Stomach (tissue), 9 donors: ENCODE measurements around the gene ATP2B2. TPM values are rescaled to one million over a fixed set of nuclear protein-coding genes. Genes with fewer than 3 reads are reported as not detected.

Experiments used
- DNase-seq, 2 donors: peaks; one replicate each; pipeline versions ENCODE4 v3.0.0 to v3.0.0-alpha.2; 2013 to 2019
- H3K27ac ChIP-seq, 5 donors: fragments of 200-600 bp in 4 of 5; sonication (generic) in 4 of 5; one replicate each; pipeline ENCODE4 v1.5.1; 2013 to 2019; ENCODE audit warnings: mild to moderate bottlenecking in 1 of 5, moderate library complexity in 1 of 5
- H3K27me3 ChIP-seq, 3 donors: fragments of 200-600 bp; sonication (generic); one replicate each; pipeline ENCODE4 v1.5.1; 2017 to 2019; ENCODE audit warnings: mixed run types in 1 of 3
- H3K36me3 ChIP-seq, 4 donors: fragments of 200-600 bp; sonication (generic); 1 replicate in 3 of 4; 2 replicates in 1 of 4; pipeline ENCODE4 v1.5.1; 2016 to 2019
- H3K4me1 ChIP-seq, 4 donors: fragments of 200-600 bp; sonication (generic); one replicate each; pipeline ENCODE4 v1.5.1; 2016 to 2019
- H3K4me3 ChIP-seq, 4 donors: fragments of 200-600 bp; sonication (generic) in 3 of 4; one replicate each; pipeline ENCODE4 v1.5.1; 2016 to 2019; ENCODE audit warnings: mild to moderate bottlenecking in 1 of 4
- H3K9me3 ChIP-seq, 4 donors: fragments of 200-600 bp; sonication (generic); one replicate each; pipeline ENCODE4 v1.5.1; 2016 to 2019
- EP300 ChIP-seq: sonication (generic); formaldehyde crosslinking; IDR thresholded peaks from one replicate; pipeline ENCODE4 v1.6.1; 2017; ENCODE audit warnings: antibody characterized with exemption
- POLR2A ChIP-seq, 4 donors: fragments of 450-650 bp; IDR thresholded peaks; one replicate each; pipeline ENCODE4 v1.6.1; 2016; ENCODE audit warnings: antibody characterized with exemption in 4 of 4, control low read depth in 2 of 4, mild to moderate bottlenecking in 1 of 4, moderate library complexity in 1 of 4
- POLR2AphosphoS5 ChIP-seq, 3 donors: sonication (generic); formaldehyde crosslinking; IDR thresholded peaks; one replicate each; pipeline ENCODE4 v1.6.1; 2016; ENCODE audit warnings: antibody characterized with exemption in 3 of 3
- WGBS, 5 donors: extraction: QIAGEN DNeasy Blood & Tissue Kit in 3 of 5; methylation state at CpG; one replicate each; pipeline versions ENCODE4 v1.1.5 to v1.1.7; 2013 to 2018; 5-methylcytosine and 5-hydroxymethylcytosine counted together
- intact Hi-C: fragments of 100-400 bp; cut with DNase I; formaldehyde crosslinking; loops from one replicate; pipeline ENCODE4 v1.15.1; 2023; ENCODE audit warnings: low total_unique reads
- polyA plus RNA-seq, 3 donors: library from polyadenylated mRNA; stranded (reverse); fragments of 200-250 nt; gene quantifications; one replicate each; pipeline ENCODE4 v1.2.3, GENCODE V29; 2013
- total RNA-seq, 5 donors: library from RNA; depleted of rRNA; stranded (reverse); fragments of >200 nt; gene quantifications; one replicate each; pipeline versions ENCODE4 v1.1.0 to v1.2.3, GENCODE V29; 2014 to 2016
- TF ChIP-seq, protein P1 (sequence below), 7 experiments: fragments of 450-650 bp in 4 of 7; fragments of 200-600 bp in 3 of 7; sonication (generic) in 3 of 7; IDR thresholded peaks; one replicate each; pipeline ENCODE4 v1.5.1; 2016 to 2019; ENCODE audit warnings: antibody characterized with exemption in 7 of 7, control low read depth in 2 of 7, mild to moderate bottlenecking in 1 of 7
- donor health status: healthy with polysubstance abuse.
- donor health status: Bipolar disorder and iron deficiency.
- donor health status: healthy.

ATP2B2 gene
- total and polyA plus RNA-seq, 8 donors = 0.03 to 0.37 TPM; not detected in 6

DNA sequence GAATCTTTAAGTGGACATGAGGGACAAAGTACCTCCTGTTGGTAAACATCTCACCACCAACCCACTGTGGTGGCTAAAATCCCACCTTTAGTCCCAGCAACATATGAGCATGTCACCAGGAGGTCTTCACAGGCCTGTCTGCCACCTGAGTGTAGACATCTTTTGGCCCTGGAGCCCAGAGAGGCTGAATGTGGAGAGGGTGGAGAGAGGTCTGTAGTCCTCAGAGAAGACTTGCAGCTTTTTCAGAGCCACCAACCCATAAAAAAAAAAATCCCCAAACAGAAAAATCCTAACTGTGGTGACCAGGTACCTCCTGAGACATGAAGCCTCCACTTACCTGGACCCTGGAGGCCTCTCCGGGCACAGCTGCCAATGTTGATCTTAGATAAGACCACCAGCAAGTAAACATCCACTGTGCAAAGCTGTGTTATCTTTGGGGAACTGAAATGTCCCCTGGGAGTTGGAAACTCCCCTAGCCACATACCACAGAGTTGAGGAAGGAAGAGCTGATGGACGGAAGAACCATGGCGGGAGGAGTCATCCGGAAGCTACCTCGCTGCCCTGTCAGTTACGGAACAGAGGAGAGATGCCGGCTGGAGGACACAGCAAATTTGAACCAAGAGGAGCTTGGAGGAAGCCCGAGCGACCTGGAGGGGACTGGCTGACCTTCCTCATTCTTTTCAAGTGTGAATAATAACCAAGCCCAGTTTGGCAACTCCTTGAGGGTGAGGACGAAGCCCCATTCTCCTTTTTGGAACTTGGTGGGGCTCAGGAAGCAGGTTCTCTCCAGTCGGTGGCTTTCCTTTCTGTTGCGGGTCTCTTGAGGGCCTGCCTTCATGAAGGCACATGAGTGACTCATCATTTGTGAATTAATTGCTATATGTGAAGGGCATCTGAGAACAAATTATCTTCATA, 212.6 kb downstream of the ATP2B2 start, which contains the start of gene GHRL:
Gene GHRL (minus strand): TSS at position 443 of the 915 bp plus-strand sequence. CDS start 2,767 bp downstream, outside the sequence.
- Histone ChIP-seq H3K36me3 (peaks cover 7 to 86% (median 44%) of the 10 kb centered on the region in 4 donors), H3K9me3 (no peaks in the 10 kb centered on the region), H3K27me3 (no peaks in the 10 kb centered on the region), H3K4me3 (no peak within 1 kb of the TSS), H3K27ac (peak within 1 kb of the TSS in 4 of 5 donors; percentile 42 to 68 (median 58)), H3K4me1 (peaks cover 0 to 31% (median 19%) of the 10 kb centered on the region in 4 donors)
- TF ChIP-seq, protein P1, sequence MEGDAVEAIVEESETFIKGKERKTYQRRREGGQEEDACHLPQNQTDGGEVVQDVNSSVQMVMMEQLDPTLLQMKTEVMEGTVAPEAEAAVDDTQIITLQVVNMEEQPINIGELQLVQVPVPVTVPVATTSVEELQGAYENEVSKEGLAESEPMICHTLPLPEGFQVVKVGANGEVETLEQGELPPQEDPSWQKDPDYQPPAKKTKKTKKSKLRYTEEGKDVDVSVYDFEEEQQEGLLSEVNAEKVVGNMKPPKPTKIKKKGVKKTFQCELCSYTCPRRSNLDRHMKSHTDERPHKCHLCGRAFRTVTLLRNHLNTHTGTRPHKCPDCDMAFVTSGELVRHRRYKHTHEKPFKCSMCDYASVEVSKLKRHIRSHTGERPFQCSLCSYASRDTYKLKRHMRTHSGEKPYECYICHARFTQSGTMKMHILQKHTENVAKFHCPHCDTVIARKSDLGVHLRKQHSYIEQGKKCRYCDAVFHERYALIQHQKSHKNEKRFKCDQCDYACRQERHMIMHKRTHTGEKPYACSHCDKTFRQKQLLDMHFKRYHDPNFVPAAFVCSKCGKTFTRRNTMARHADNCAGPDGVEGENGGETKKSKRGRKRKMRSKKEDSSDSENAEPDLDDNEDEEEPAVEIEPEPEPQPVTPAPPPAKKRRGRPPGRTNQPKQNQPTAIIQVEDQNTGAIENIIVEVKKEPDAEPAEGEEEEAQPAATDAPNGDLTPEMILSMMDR (IDR thresholded peaks at IDR 0.05) = no peak
- TF ChIP-seq POLR2AphosphoS5 (IDR thresholded peaks at IDR 0.05) = peak in 2 of 3 donors; percentile 16 to 31
- 24 to 58% (median 36%) methylated on average over 10 to 12 of the region's 12 CpGs for WGBS, 5 donors
- intact Hi-C loops = no loop called here
- DNase-seq = peak; percentile 43 to 79

- peaks cover 0 to 34% (median 19%) of the 10 kb centered on the region in 4 donors for H3K4me1 ChIP-seq
- H3K9me3 ChIP-seq = no peaks in the 10 kb centered on the region
- DNase-seq = no peak
- H3K4me3 ChIP-seq = no peak overlapping the region
- no peak for TF ChIP-seq POLR2A (IDR thresholded peaks at IDR 0.05)
- TF ChIP-seq, protein P1 (IDR thresholded peaks at IDR 0.05) = no peak
- no peak for TF ChIP-seq EP300
- TF ChIP-seq POLR2AphosphoS5 (IDR thresholded peaks at IDR 0.05) = no peak
- peaks cover 10 to 92% (median 43%) of the 10 kb centered on the region in 4 donors for H3K36me3 ChIP-seq
- 82 to 92% (median 89%) methylated on average over 6 of the region's 6 CpGs for WGBS, 5 donors
- H3K27me3 ChIP-seq = no peaks in the 10 kb centered on the region
- intact Hi-C loops = no loop called here
- H3K27ac ChIP-seq = peak overlapping the region in 1 of 5 donors; percentile 42
These were observed 213.7 kb downstream of the ATP2B2 start for GRCh38 chr3:10291641-10292040.

- no peak overlapping the region for H3K27ac ChIP-seq
- H3K4me1 ChIP-seq = peaks cover 0 to 35% (median 20%) of the 10 kb centered on the region in 4 donors
- H3K4me3 ChIP-seq = no peak overlapping the region
- no peaks in the 10 kb centered on the region for H3K9me3 ChIP-seq
- intact Hi-C loops = no loop called here
- WGBS, 5 donors = 72 to 86% (median 80%) methylated on average over 18 of the region's 18 CpGs
- TF ChIP-seq, protein P1 (IDR thresholded peaks at IDR 0.05) = no peak
- no peak for TF ChIP-seq POLR2A (IDR thresholded peaks at IDR 0.05)
- TF ChIP-seq POLR2AphosphoS5 (IDR thresholded peaks at IDR 0.05) = no peak
- TF ChIP-seq EP300 = no peak
- peaks cover 10 to 95% (median 40%) of the 10 kb centered on the region in 4 donors for H3K36me3 ChIP-seq
- no peaks in the 10 kb centered on the region for H3K27me3 ChIP-seq
- no peak for DNase-seq
These were observed 214.8 kb downstream of the ATP2B2 start for GRCh38 chr3:10290481-10291176.

DNA sequence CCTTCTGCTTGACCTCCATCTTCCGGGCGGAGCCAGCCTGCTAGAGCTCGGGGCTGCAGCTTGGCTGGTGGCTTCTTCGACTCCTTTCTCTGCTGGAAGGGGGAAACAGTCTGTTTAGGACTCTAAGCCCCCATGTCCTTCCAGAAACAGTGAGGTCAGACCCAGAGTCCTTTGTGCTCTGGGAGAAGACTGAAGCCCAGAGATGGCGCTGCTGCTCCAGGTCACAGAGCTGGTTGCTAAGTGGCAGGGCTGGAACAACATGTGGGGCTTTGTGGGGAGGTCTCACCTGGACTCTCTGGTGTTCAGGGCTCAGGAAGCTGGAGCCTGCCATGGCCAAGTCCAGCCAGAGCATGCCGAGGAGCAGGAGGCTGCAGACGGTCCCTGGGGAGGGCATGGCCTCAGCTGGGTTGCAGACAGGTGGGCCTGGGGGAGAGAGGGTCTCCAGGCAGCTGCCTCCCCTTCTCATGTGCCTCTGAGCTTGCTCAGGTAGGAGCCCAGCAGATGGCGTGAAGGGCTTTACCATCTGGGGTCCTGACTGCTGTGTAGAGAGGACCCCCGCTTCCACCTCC, 215.5 kb downstream of the ATP2B2 start:
- Histone ChIP-seq H3K4me1 (peaks cover 0 to 39% (median 23%) of the 10 kb centered on the region in 4 donors), H3K27ac (no peak overlapping the region), H3K4me3 (no peak overlapping the region), H3K36me3 (peaks cover 10 to 96% (median 40%) of the 10 kb centered on the region in 4 donors), H3K27me3 (no peaks in the 10 kb centered on the region), H3K9me3 (no peaks in the 10 kb centered on the region)
- WGBS, 5 donors = 87 to 93% (median 90%) methylated on average over 8 to 9 of the region's 9 CpGs
- TF ChIP-seq EP300 = no peak
- no peak for TF ChIP-seq POLR2A (IDR thresholded peaks at IDR 0.05)
- TF ChIP-seq POLR2AphosphoS5 (IDR thresholded peaks at IDR 0.05) = no peak
- intact Hi-C loops = no loop called here
- DNase-seq = no peak
